Activated CD4-positive, alpha-beta T cell treated with anti-CD3 and anti-CD28 coated beads for 36 hours (primary cell): ENCODE measurements around the gene RAX2. TPM values are rescaled to one million over a fixed set of nuclear protein-coding genes. Genes with fewer than 3 reads are reported as not detected.

Experiments used
- ATAC-seq: fragments of 200-7000 bp; cut with Tn5 transposase; one replicate; pipeline ENCODE4 v1.10.0; 2021; ENCODE audit warnings: mild to moderate bottlenecking, moderate library complexity
- CTCF ChIA-PET: fragments of 350-600 bp; sonication (Branson Sonifier 250); formaldehyde crosslinking; loops from one replicate; lab custom pipeline; 2021; ENCODE audit warnings: antibody characterized with exemption; lab: Charles Lee
- POLR2A ChIA-PET: fragments of 350-600 bp; sonication (Branson Sonifier 250); formaldehyde crosslinking; loops from one replicate; lab custom pipeline; 2021; ENCODE audit warnings: antibody characterized with exemption, inconsistent platforms; lab: Charles Lee
- DNase-seq: peaks from one replicate; pipeline ENCODE4 v3.0.0-alpha.2; 2020
- H3K27ac Mint-ChIP-seq: one replicate; pipeline ENCODE4 v1.8.0; 2021; ENCODE audit warnings: mixed read lengths
- H3K27me3 Mint-ChIP-seq: one replicate; pipeline ENCODE4 v1.8.0; 2021; ENCODE audit warnings: mixed read lengths
- H3K36me3 Mint-ChIP-seq: one replicate; pipeline ENCODE4 v1.8.0; 2021; ENCODE audit warnings: low read depth, mixed read lengths
- H3K4me1 Mint-ChIP-seq: one replicate; pipeline ENCODE4 v1.8.0; 2021; ENCODE audit warnings: mixed read lengths
- H3K4me3 Mint-ChIP-seq: one replicate; pipeline ENCODE4 v1.8.0; 2021; ENCODE audit warnings: mild to moderate bottlenecking, moderate library complexity, mixed read lengths
- H3K9me3 Mint-ChIP-seq: one replicate; pipeline ENCODE4 v1.8.0; 2021; ENCODE audit warnings: low read depth, mixed read lengths
- intact Hi-C, 2 experiments: fragments of 100-400 bp; cut with DNase I in 1 of 2; cut with micrococcal nuclease in 1 of 2; formaldehyde crosslinking; loops; one replicate each; pipeline versions ENCODE4 v1.14.2 to v1.15.1; 2022 to 2024; cut with DNase I, micrococcal nuclease
- total RNA-seq, 2 experiments: library from RNA; stranded (reverse); gene quantifications; one replicate each; pipeline ENCODE4 v1.2.3, GENCODE V29; 2021

The RAX2 gene
- total RNA-seq, 2 experiments from 2014 or later: not detected

- Mint-ChIP-seq H3K4me1 (peaks cover 10% of the 10 kb centered on the region), H3K9me3 (no peaks in the 10 kb centered on the region), H3K27me3 (peaks cover 4% of the 10 kb centered on the region), H3K4me3 (peak overlapping the region; percentile 13), H3K27ac (no peak overlapping the region), H3K36me3 (no peaks in the 10 kb centered on the region)
- intact Hi-C loops: no loop called here
- POLR2A ChIA-PET: interaction anchor here (0.5 kb wide), 1 partner anchor 516 kb away, joined by 3 read pairs; no protein-coding TSS in a partner anchor
- no peak for ATAC-seq
- DNase-seq: no peak
- CTCF ChIA-PET: interaction anchor here (0.6 to 1.4 kb wide), 2 partner anchors 33 to 49 kb away, joined by 3 to 5 read pairs; no protein-coding TSS in a partner anchor
Observed at GRCh38 chr19:3722443-3723109, 49.5 kb downstream of the RAX2 start.

GRCh38 chr19:3721887-3722442 is 50.1 kb downstream of the RAX2 start:
- Mint-ChIP-seq H3K9me3 (no peaks in the 10 kb centered on the region), H3K27ac (no peak overlapping the region)
- POLR2A ChIA-PET: interaction anchor here (0.6 kb wide), 1 partner anchor 165 kb away, joined by 3 read pairs; no protein-coding TSS in a partner anchor

GRCh38 chr19:3721131-3721886 is 50.7 kb downstream of the RAX2 start:
- Mint-ChIP-seq H3K27me3 (peaks cover 4% of the 10 kb centered on the region), H3K4me3 (peak overlapping the region; percentile 13), H3K36me3 (no peaks in the 10 kb centered on the region), H3K27ac (no peak overlapping the region), H3K4me1 (peaks cover 10% of the 10 kb centered on the region), H3K9me3 (no peaks in the 10 kb centered on the region)
- CTCF ChIA-PET: interaction anchor here (0.6 to 1.4 kb wide), 4 partner anchors 31 to 266 kb away, joined by 3 to 5 read pairs (median 4); no protein-coding TSS in a partner anchor
- intact Hi-C loops: loop anchor here in 1 of 2 experiments (1.0 to 2.0 kb wide), 5 partner anchors 39 to 164 kb away; partner anchors contain the start of genes APBA3, HMG20B and MFSD12
- peak; percentile 94 for ATAC-seq
- POLR2A ChIA-PET: interaction anchor here (0.6 kb wide), 1 partner anchor 165 kb away, joined by 3 read pairs; no protein-coding TSS in a partner anchor
- DNase-seq: peak; percentile 92

More at GRCh38 chr19:3721887-3722442, 50.1 kb downstream of the RAX2 start:
- CTCF ChIA-PET: interaction anchor here (0.6 to 1.4 kb wide), 2 partner anchors 32 to 48 kb away, joined by 3 to 5 read pairs; no protein-coding TSS in a partner anchor
- H3K27me3 Mint-ChIP-seq: peaks cover 4% of the 10 kb centered on the region
- peak overlapping the region; percentile 13 for H3K4me3 Mint-ChIP-seq
- H3K4me1 Mint-ChIP-seq: peaks cover 10% of the 10 kb centered on the region
- no peaks in the 10 kb centered on the region for H3K36me3 Mint-ChIP-seq
- DNase-seq (no peak), ATAC-seq (no peak)
- intact Hi-C loops: loop anchor here in 1 of 2 experiments (1.0 to 2.0 kb wide), 5 partner anchors 39 to 165 kb away; partner anchors contain the start of genes APBA3, HMG20B and MFSD12

- H3K27ac Mint-ChIP-seq: no peak overlapping the region
- ChIA-PET CTCF (interaction anchor here (0.7 to 2.4 kb wide), 5 partner anchors 9 to 267 kb away, joined by 3 to 12 read pairs (median 4); partner anchors contain the start of gene TJP3), POLR2A (no interaction called here)
- no peaks in the 10 kb centered on the region for H3K9me3 Mint-ChIP-seq
- peaks cover 10% of the 10 kb centered on the region for H3K4me1 Mint-ChIP-seq
- no peak overlapping the region for H3K4me3 Mint-ChIP-seq
- H3K27me3 Mint-ChIP-seq: peaks cover 4% of the 10 kb centered on the region
- intact Hi-C loops: loop anchor here in 1 of 2 experiments (2.0 kb wide), 1 partner anchor 40 kb away; the partner anchor contains the start of gene APBA3
- no peak for DNase-seq
- H3K36me3 Mint-ChIP-seq: no peaks in the 10 kb centered on the region
- ATAC-seq: no peak
Observed at GRCh38 chr19:3720349-3720917, 51.6 kb downstream of the RAX2 start.

- CTCF ChIA-PET: interaction anchor here (0.7 to 2.4 kb wide), 5 partner anchors 8 to 76 kb away, joined by 3 to 12 read pairs (median 4); partner anchors contain the start of gene TJP3
- intact Hi-C loops: loop anchor here in 1 of 2 experiments (2.0 kb wide), 1 partner anchor 41 kb away; the partner anchor contains the start of gene APBA3
- POLR2A ChIA-PET: no interaction called here
- peaks cover 10% of the 10 kb centered on the region for H3K4me1 Mint-ChIP-seq
- H3K9me3 Mint-ChIP-seq: no peaks in the 10 kb centered on the region
- no peak for ATAC-seq
- no peak overlapping the region for H3K4me3 Mint-ChIP-seq
- no peak for DNase-seq
- H3K36me3 Mint-ChIP-seq: no peaks in the 10 kb centered on the region
- H3K27ac Mint-ChIP-seq: no peak overlapping the region
- peaks cover 4% of the 10 kb centered on the region for H3K27me3 Mint-ChIP-seq
Observed at GRCh38 chr19:3719868-3720267, 52.2 kb downstream of the RAX2 start.

Other genes with a start within 250 kb of the RAX2 start
- gene TEKTIP1, start 233.1 kb downstream of the RAX2 start, total RNA-seq: 1 to 10 TPM; 1.4 to 2.5 TPM
- 10 to 100 TPM; 44.7 to 46.7 TPM for gene MFSD12, start 214.6 kb downstream of the RAX2 start, total RNA-seq
- 10 to 100 TPM; 59.5 to 62.5 TPM for gene HMG20B, start 199.3 kb downstream of the RAX2 start, total RNA-seq
- under 1 TPM; 0.48 to 0.51 TPM for gene GIPC3, start 186.8 kb downstream of the RAX2 start, total RNA-seq
- under 1 TPM; 0.64 to 0.72 TPM for gene TBXA2R, start 165.4 kb downstream of the RAX2 start, total RNA-seq
- 10 to 100 TPM; 28.0 to 33.6 TPM for gene CACTIN, start 145.4 kb downstream of the RAX2 start, total RNA-seq
- 10 to 100 TPM; 14.6 to 15.3 TPM for gene PIP5K1C, start 71.8 kb downstream of the RAX2 start, total RNA-seq
- gene TJP3, start 63.8 kb downstream of the RAX2 start, total RNA-seq: 1 to 10 TPM; 1.0 to 2.7 TPM
- 10 to 100 TPM; 29.8 to 37.1 TPM for gene APBA3, start 10.5 kb downstream of the RAX2 start, total RNA-seq
- 10 to 100 TPM; 54.8 to 63.9 TPM for gene MRPL54, start 9.5 kb downstream of the RAX2 start, total RNA-seq
- 10 to 100 TPM; 24.3 to 30.1 TPM for gene MATK, start 14.2 kb upstream of the RAX2 start, total RNA-seq
- gene ZFR2, start 96.8 kb upstream of the RAX2 start, total RNA-seq: under 1 TPM; 0.23 to 0.51 TPM
- under 1 TPM in 1 of 2 experiments, not detected in 1; 0.07 TPM for gene ATCAY, start 108.5 kb upstream of the RAX2 start, total RNA-seq
- not detected for gene NMRK2, start 160.8 kb upstream of the RAX2 start, total RNA-seq
- 10 to 100 TPM; 26.7 to 27.6 TPM for gene DAPK3, start 198.9 kb upstream of the RAX2 start, total RNA-seq
- gene EEF2, start 213.2 kb upstream of the RAX2 start, total RNA-seq: 1,000 to 10,000 TPM; 3,116 to 3,255 TPM
- gene PIAS4, start 235.5 kb upstream of the RAX2 start, total RNA-seq: 10 to 100 TPM; 23.0 to 37.3 TPM